ENCODE results near the gene OR9A2.

Gene OR9A2

DNA sequence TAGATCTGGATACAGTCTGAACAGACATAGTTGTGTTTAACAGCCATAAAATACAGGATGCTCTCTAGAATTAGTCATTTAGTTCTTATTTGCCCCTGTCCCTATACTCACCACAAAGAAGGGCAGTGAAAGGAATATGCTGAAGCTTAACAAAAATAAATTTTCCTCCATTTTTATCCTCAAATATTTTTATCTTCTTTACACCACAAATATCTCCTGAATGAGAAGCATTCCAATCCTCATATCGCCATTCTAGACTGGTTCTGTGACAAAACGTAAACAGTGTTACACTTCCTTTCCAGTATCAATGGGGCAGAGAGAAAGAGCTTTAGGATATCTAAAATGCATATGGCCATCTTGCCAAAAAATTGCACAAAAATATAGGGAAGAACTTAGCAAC lies 1.6 kb downstream of the OR9A2 start:
- TF ChIP-seq, protein P1, sequence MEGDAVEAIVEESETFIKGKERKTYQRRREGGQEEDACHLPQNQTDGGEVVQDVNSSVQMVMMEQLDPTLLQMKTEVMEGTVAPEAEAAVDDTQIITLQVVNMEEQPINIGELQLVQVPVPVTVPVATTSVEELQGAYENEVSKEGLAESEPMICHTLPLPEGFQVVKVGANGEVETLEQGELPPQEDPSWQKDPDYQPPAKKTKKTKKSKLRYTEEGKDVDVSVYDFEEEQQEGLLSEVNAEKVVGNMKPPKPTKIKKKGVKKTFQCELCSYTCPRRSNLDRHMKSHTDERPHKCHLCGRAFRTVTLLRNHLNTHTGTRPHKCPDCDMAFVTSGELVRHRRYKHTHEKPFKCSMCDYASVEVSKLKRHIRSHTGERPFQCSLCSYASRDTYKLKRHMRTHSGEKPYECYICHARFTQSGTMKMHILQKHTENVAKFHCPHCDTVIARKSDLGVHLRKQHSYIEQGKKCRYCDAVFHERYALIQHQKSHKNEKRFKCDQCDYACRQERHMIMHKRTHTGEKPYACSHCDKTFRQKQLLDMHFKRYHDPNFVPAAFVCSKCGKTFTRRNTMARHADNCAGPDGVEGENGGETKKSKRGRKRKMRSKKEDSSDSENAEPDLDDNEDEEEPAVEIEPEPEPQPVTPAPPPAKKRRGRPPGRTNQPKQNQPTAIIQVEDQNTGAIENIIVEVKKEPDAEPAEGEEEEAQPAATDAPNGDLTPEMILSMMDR (IDR thresholded peaks at IDR 0.05; ENCODE audit: borderline replicate concordance, insufficient read depth, low read depth, low read length): no peak
- no peak overlapping the region for H3K4me3 ChIP-seq (ENCODE audit: low read depth, low read length)

DNA sequence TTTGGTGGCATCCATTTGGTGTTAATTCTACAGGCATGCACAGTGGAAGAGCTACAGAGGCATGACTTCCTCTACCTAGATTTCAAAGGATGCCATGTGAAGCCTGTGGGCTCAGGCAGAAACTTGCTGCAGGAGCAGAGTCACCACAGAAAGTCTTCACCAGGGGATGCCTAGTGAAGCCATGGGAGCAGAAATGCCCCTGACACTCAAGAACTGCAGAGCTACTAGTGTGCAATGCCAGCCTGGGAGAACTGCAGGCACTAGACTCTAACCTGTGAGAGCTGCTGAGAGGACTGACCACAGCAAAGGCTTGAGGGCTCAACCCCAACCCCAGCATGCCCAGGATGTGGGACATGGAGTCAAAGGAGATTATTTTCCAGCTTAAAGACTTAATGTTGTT lies 3.9 kb downstream of the OR9A2 start:
- H3K4me3 ChIP-seq (ENCODE audit: low read depth, low read length): no peak overlapping the region
- TF ChIP-seq, protein P1 (IDR thresholded peaks at IDR 0.05; ENCODE audit: borderline replicate concordance, insufficient read depth, low read depth, low read length): no peak

DNA sequence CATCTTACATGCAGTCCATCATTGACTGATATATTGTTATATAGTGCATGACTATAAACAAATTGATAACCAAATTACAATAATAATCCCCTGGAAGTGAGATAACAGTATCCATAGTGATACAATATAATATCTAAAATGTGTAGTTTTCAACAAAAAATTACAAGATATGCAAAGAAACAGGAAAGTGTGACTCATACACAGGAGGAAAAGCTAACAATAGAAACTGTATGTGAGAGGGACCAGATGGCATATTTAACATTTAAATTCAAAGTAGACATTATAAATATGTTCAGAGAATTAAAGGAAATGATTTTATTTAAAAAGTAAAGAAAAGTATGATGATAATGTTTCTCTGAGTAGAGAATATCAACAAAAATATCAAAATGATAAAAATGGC lies 8.0 kb downstream of the OR9A2 start:
- TF ChIP-seq, protein P1 (IDR thresholded peaks at IDR 0.05; ENCODE audit: borderline replicate concordance, insufficient read depth, low read depth, low read length): no peak
- no peak overlapping the region for H3K4me3 ChIP-seq (ENCODE audit: low read depth, low read length)

DNA sequence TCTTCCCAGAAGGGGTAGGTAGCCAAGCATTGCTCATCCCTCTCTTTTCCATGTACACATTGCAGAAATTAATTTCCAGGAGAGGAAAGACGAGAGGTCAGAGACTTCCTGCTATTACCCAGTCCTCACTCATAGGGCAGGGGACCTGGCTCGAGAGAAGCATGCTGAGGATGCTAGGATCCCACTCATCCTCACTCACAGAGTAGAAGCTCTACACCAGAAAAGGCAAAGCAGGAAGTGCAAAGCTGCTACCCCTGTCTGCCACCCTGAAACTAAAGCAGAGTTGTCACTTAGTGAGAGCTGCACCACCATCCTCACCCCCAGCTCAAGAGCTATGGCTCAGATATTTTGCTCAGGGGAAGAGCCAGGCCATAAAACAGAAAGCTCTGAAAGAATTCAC lies 9.9 kb downstream of the OR9A2 start:
- TF ChIP-seq, protein P1 (IDR thresholded peaks at IDR 0.05; ENCODE audit: borderline replicate concordance, insufficient read depth, low read depth, low read length): no peak
- H3K4me3 ChIP-seq (ENCODE audit: low read depth, low read length): no peak overlapping the region

DNA sequence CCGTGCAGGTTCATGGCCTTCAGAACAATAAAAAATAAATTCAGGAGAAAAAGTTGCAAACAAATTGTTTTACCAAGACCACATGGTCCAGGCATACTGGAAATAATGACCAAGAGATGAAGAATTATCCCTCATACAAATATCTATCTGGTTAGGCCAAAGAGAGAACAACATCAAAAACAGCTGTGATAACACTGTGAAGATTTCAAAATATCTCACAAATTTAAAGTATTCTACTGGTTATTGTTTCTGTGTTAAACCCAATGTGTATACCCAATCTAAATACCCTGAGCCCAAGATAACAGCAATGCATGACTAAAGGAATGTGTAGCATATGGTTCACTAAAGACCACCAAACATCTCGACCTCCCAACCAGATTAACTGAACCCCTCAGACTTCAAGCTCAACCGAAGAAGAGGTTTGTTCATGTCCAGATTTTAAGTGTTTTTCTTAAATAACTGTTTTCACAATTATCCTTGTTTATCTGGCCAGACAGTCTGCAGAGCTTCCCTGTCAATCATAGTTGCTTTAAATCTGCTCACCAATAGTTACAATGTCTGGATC lies 10.9 kb downstream of the OR9A2 start:
- TF ChIP-seq, protein P1 (IDR thresholded peaks at IDR 0.05; ENCODE audit: borderline replicate concordance, insufficient read depth, low read depth, low read length): no peak
- H3K4me3 ChIP-seq (ENCODE audit: low read depth, low read length): no peak overlapping the region

DNA sequence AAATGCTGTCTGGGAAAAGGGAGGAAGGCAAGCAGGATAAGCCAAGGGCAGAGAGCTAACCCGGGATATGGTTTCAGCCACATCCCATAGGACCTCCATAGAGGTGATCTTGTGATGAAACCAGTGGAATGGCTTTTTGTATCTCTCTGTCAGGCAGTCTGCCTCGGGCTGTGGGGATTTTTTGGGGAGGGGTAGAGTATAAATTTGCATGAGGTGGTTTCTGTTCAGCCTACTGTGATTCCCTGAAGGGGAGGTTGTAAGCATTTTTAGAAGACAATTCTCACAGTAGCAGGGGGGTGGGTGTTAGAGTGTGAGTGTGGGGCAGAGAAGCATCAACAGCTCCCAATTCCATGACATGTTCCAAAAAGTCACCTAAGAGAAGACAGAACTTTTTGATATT lies 11.8 kb downstream of the OR9A2 start:
- H3K4me3 ChIP-seq (ENCODE audit: low read depth, low read length): no peak overlapping the region
- TF ChIP-seq, protein P1 (IDR thresholded peaks at IDR 0.05; ENCODE audit: borderline replicate concordance, insufficient read depth, low read depth, low read length): no peak

DNA sequence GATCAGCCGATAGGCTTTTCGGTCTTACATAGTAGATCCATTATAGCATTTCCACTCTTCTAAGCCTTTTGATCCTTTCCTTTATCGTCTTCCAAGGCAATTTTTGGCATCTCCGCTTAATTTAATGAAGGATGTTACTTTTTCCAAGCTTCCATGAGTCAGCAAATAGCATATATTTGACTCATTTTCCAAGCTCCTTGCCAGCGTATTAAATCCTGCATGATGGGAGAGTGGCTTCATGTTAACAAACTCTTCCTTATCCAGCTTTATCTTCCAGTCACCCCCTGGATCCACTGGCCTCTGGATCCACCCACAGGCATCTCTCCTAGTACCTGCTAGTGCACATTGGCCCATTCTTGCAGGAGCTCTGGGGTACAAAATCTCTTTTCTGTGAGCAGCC lies 13.0 kb downstream of the OR9A2 start:
- TF ChIP-seq, protein P1 (IDR thresholded peaks at IDR 0.05; ENCODE audit: borderline replicate concordance, insufficient read depth, low read depth, low read length): no peak
- no peak overlapping the region for H3K4me3 ChIP-seq (ENCODE audit: low read depth, low read length)

Data from GM12875 (cell line).